GM19372 (cell line): ENCODE results near the gene SHISAL1.
"Not testable (repeated sequence)": the region's sequence is repeated elsewhere in the genome, so short reads cannot be mapped to it uniquely, and the experiment has no call there.

Source experiments
- ATAC-seq: cut with Tn5 transposase; IDR thresholded peaks from one replicate; pipeline ENCODE4 v1.9.1; 2021; ENCODE audit warnings: mild to moderate bottlenecking, low read depth, moderate library complexity; ENCODE audit not compliant: unreplicated experiment

Gene SHISAL1

DNA sequence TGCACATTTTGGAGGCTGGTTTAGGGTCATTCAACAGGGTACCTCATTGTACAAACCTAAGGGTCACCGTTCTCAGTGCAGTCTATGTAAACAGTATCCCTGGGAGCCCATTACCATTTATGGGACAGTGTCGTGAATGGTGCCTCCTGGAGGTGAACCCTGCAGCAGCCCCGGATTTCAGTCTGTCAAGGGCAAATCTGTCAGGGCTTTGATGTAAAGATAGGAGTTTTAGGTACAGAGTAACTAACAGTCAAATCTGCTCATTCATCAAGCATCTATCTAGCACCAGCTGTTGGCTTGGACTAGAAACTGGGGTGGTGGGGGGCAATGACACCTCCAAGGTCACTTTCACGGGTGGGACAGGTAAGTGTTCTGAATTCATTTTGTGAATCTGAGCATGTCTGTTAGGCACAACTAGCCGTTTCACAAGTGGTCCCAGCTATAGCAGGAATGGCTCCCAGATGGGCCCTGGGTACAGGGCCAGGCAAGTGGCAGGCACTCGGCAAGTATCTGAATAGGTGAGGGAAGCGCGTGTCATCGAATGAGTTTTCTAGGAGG, 68.4 kb downstream of the SHISAL1 start:
- no peak for ATAC-seq

DNA sequence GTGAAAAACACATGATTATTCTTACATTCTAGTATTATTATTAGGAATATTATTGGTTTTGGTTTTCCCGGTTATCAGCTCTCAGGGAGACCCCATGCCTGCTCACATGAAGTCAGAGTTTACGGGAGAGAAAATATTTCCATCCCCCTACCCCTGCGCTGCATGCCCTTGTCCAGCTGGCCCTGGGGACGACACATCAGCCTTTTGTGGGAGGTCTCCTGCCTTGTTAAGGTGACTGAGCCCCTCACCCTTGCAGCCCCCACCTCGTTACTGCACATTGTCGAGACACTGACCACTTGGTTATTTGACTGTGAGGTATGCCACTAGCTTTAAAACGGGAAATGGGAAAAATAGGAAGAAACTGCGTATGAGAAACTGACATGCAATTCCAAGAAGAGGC, 69.0 kb downstream of the SHISAL1 start:
- ATAC-seq: no peak

DNA sequence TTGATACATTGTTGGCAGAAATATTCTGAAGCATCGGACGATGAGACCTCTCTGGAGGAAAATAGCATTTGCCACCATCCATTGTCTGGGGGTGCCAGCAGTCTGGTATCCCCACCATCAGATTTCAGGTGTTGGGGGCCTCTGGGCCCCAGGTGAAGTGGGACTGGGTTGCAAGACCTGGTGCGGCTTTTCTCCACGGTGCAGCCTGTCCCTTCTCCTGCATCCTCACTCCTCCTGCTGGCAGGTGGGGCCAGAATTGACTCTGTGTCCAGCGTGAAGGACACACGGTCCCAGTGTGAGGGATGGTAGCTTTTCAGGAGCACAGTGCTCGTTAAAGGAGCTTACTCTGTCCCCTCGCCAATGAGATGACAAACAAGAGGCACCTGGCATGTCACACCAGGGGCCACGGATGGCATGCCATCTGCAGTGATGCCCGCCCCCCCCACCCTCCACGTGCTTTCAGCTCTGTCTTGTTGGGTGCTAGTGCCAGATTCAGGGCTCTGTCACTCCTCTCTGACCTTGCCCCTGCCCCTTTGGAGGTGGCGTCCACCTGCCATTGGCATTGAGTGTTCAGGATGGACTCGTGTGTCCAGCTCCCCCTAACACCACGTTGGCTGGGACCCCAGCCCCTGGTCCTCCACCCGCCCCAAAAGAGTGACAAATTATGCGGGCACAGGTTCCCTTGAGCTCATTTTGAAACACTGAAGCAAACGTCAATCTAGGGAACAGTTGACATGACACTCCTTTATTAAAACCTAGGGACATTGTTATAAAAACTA, 69.6 kb downstream of the SHISAL1 start:
- ATAC-seq: no peak

DNA sequence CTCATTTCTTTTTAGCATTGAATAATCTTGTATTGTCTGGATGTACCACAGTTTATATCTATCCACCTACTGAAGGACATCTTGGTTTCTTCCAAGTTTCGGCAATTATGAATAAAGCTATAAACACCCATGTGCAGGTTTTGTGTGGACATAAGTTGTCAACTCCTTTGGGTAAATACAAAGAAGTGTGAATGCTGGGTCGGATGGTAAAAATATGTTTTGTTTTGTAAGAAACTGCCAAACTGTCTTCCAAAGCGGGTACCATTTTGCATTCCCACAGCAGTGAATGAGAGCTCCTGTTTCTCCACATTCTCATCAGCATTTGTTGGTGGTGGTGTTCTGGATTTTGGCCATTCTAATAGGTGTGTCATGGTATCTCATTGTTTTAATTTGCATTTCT, 71.6 kb downstream of the SHISAL1 start:
- ATAC-seq: not testable (repeated sequence)

DNA sequence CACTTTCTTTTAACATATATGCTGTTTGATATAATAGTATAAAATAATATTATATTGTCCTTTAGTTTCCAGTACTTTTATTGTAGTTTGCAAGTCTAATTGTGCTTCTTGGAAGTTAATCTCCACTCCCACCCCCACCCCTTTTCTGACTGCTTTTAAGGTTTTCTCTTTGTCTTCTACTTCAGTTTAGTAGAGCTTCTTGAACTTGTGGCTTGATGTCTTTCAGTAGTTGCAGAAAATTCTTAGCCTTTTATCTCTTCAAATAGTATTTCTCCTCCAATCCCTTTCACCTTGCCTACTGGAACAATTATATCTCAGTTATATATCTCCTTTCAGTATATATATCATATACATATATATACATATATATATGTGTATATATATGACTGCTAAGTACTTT, 75.5 kb downstream of the SHISAL1 start:
- no peak for ATAC-seq

DNA sequence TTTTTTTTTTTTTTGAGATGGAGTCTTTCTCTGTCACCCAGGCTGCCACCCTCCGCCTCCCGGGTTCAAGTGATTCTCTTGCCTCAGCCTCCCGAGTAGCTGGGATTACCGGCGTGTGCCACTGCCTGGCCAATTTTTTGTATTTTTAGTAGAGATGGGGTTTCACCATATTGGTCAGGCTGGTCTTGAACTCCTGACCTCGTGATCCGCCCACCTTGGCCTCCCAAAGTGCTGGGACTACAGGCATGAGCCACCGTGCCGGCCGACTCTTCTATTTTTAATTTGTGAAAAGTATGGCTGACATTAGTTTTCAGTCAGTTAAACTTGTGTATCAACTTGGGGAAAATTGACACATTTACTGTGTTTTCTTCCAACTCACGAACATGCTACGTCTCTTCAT, 78.4 kb downstream of the SHISAL1 start:
- ATAC-seq: not testable (repeated sequence)

DNA sequence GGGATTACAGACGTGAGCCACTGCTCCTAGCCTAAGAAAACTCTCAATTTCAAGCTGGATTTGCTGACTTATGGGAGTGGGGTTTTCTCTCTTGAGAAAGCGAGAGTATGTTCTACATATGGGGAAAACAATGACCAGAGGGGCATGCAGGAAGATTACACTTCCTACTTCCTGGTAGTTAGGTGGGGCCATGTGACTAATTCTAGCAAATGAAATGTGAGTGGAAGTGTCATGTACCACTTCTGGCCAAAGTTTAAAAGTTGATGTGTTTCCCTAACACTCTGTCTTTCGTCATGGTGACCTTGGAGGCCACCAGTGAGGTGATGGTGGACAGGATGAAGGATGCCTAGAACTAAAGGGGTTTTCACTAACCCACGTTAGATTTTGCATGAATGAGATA, 81.5 kb downstream of the SHISAL1 start:
- no peak for ATAC-seq

DNA sequence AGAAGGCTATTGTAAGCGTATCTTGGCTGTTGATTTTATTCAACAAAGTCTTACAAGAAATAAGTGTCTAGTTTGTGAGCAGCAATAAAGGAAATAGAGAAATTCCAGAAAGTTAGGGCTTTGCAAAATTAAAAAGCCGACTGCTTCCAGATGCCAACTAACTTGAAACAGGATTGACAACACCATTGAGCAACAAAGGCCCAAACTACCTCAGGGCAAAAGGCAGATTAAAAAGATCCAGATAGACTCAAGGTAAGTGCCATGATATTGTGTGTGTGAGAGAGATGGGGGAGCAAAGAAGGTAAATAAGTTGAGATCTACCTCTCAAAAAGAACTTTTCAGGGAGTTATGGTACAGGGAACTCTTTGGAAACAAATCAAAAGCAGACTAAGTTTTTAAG, 82.9 kb downstream of the SHISAL1 start:
- no peak for ATAC-seq

DNA sequence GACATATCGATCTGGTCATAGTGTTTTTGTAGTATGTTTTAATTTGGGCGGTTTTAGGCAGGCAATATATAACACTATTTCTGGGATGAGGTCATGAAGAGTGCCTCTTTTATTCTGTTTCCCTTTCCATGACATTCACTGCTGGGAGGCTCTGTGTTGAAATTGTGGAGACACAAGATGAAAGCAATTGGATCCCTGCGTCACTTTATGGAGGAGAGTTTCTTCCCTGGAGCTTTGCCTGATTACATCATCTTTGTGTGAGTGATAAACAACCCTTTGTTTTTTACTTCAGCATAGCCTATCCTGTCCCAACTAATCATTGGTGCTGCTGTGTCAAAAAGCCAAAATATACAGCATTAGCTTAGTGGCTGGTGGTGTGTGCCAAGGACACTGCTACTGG, 83.4 kb downstream of the SHISAL1 start:
- no peak for ATAC-seq

DNA sequence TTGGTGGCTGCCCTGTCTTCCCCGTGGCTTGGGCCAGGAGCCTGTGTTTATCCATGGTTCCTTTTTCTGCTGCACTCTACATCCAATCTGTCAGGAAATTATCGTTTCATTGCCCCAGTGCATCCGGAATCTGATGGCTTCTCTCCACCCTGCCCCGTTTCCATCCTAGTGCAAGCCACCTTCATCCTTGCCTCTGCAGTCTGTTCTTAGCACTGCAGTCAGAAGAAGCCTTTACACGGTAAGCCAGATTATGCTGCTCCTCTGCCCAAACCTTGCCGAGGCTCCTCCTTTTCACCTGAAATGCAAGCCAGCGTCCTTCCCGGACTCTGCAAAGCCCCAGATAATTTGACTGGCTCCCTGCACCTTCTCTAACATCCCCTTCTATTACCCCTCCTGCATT, 86.9 kb downstream of the SHISAL1 start:
- no peak for ATAC-seq

DNA sequence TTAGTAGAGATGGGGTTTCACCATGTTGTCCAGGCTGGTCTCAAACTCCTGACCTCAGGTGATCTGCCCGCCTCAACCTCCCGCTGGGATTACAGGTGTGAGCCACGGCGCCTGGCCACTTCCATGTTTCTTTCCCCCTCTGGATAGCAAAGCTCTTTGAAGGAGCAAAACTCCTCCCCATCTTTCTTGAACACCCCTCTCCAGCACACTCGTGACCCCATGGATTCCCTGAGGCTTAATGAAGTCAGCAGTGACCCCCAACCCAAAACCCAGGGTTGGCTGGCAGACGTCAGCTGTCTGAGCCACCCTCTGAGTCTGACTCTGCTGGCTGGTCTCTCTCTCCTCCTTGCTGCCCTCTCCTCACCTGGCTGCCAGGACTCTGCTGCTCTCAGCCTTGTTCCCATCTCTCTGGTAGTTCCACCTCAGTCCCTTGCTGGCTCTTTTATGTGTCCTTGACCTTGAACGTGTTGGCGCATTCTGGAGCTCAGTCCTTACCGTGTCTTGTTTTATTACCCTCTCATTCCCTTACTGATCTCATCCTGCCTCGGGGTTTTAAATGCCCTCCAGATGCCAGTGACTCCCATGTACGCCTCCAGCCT, 87.6 kb downstream of the SHISAL1 start:
- no peak for ATAC-seq

DNA sequence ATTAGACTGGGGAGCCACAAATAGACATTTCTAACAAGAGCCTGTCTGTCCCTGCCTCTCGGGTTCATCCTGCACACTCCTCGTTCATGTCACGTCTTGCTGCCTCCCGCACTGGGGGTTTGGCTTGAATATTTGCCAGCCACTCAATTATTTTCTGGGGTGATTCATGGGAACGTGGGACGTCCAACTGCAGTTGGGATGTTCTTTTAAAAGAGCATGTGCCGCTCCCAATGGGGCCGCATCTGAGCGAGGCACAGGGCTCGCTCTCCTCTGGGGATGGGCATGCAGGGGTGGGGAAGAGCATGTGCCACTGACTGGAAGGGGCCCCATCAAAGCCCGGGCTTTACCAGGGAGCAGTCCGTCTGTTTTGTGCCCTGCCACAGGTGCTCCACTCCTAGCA, 88.6 kb downstream of the SHISAL1 start:
- no peak for ATAC-seq

DNA sequence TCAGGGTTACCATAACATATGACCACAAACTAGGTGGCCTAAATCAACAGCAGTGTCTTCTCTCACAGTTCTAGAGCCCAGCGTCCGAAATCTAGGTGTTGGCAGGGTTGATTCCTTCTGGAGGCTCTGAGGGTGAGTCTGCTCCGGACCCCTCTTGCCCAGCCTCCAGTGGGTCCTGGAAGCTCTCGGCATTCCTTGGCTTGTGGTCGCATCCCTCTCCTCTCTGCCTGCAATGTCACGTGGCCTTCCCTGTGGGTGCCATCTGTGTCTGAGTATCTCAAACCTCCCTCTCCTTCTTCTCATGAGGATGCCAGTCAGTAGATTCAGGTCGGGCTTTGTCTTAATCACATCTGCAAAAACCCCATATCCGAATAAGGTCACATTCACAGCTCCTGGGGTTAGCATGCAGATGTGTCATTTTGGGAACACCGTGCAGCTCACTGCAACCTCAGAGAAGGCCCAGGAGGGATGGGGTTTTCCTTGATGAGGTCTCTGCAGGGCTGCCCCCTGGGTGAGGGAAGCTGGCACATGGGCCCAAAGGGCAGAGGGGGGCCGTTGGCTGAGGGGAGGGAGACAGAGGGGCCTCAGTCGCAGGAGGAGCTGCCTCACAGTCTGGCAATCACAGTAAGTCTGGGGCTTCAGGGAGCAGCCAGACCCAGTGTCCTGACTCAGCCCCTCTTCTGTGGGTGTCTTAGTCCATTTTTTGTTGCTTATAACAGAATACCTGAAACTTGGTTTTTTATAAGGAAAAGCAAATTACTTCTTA, 90.9 kb downstream of the SHISAL1 start:
- no peak for ATAC-seq

DNA sequence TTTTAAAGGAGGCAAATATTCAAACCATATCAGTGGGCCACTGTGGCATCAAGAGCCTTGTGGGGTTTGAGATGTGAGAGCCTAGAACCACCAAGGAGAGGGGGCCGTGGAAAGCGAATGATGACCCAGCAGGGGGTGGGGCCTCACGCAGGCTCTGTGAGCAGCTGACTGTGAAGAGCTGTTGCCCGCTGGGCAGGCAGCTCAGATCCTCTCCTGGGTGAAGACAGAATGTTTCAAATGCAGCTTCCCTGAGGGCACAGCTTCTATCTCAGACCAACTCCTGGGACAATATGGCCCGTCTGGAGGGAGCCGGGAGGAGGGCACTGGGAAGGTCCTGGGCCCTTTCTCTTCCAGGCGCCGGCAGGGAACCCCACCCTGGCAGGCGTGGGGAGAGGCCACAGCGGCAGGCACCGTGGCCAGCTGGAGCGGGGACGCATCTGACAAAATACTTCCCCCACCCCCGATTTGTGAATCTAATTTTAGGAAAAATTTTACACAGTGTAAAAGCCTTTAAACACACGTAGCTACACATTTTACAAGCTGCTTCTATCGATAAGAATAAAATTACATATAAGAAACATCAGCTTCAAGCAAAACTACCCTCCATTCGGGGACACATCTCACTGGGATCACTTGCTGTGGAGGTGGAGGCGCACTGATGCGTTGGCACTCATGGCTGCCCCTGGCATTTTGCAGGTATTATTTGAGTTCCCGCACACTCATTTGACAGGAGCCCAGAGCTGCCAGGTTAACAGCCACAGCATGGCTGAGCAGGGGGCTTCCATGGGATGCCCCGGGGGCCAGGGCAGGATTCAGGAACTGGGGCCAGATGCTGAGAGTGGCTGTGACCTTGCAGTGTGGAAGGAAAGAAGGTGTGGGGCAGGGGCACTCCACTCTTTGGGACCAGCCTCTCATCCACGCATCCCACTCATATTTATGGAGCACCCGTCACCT, 91.7 kb downstream of the SHISAL1 start:
- ATAC-seq: no peak

DNA sequence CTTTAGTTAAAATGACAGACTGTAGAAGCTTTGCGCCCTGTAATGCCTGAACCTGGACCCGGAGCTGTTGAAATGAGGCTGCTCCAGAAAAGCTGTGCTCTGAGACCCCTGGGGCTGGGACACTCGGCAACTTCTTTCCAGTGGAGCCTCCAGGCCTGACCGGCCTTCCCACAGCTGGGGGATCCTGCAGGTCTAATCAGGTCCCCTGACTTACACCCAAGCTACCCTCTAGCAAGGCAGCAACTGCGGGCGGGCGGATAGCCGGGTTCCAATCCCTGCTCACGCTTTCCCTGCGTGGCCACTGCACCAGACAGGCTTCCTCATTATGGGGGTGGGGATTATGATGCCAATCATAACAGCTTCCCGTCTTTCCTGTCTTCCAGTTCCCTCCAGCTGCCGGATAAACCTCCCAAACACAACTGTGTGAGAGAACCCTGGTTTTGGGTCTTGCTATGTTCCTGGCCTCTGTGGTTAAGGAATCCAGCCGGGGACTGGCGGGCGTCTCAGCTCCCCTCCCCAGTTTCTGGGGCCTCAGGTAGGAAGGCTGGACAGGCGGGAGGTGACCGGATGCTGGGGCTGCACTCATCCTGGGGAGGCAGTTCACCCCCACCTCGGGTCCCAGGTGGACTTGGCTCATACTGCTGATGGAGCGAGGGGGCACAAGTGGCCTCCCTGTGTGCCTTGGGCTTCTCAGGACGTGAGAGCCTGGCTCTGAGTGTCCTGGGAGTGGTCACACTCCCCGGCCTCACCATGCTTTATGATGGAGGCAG, 93.5 kb downstream of the SHISAL1 start:
- ATAC-seq: no peak

DNA sequence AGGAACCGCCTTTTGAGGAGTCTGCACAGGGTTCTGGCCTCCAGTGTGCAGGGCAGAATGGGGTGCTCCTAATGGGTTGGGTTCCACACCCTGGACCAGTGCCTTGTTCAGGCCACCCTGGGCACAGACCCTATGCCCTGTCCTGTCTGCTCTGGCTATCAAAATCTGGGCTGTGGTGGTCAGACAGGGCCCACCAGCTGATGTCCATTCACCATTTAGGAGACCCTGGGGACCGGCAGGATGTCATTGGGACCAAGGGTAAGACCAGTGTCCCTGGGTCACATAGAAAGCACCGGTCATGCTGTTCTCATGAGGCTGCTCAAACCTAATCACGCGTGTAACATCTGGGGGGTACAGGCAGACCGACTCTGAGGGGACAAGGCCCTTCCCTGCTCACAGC, 94.7 kb downstream of the SHISAL1 start:
- no peak for ATAC-seq

DNA sequence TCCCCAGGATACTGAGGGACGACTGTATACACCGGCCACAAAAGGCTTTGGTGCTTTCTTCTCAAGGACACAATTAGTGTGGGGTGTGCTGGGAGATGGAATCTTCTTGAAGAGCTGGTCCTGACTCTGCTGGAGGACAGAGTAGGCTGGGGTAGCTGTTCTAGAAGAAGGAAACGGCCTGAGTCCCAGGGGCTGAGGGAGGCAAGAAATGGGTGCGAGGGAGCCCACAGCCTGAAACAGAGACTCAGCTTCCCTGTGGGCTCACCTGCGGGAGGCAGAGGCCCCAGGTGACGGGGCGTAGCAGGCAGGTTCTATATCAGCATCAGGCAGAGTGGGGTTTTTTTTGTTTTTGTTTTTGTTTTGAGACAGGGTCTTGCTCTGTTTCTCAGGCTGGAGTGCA, 95.4 kb downstream of the SHISAL1 start:
- ATAC-seq: no peak

DNA sequence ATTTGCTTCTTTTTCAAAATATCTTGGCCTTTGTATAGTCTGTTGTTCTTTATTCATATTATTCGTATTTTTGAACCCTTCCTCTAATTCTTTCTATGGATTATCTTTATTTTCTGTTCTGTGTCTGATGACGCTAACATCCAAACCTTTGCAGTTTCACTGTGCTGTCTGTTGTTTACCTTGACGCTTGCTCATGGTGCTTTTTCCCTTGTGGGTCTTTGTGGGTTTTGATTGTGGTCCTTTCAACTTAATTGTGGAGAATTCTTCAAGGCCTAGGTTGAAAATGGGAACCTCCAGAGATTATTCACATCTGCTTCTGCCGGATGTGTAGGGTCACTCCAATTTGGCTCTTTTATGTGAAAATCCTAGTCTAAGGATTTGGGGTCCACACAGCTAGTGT, 97.5 kb downstream of the SHISAL1 start:
- ATAC-seq: no peak

DNA sequence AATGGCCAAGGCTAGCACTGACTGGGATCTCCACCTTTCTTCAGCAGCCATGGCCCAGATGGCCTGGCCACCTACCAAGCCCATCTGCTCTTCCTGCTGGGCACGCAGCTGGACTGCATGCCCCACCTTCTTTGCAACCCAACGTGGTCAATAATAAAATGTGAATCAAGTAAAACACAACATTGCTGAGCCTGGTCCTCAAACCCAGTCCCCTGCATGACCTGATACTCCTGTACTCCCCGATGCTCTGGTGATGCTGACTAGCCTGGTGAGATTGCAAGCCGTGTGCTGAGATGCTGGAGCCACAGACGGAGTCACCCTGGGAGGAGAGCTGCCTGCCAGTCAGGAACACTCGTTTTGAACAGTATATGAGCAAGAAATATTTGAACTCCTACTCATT, 98.0 kb downstream of the SHISAL1 start:
- no peak for ATAC-seq

DNA sequence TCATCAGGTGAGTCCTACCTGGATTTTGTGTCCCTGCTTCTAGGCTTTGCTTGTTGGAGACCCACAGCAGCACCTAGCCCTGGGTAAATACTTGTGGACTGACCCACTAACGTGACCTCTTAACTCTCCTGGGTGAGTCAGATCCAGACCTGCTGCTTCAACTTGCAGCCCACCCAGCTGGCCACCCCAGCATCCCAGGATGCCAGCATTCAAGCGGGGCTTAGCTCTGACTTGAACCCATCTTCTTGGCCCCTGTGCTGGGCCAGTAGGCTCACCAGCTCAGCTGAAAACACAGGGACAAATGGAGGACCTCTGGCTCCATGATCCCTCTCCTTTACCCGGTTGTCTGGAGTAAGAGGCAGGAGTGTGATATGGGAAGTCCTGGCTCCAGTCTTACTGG, 98.6 kb downstream of the SHISAL1 start:
- no peak for ATAC-seq
